SK-N-SH (cell line): ENCODE measurements around the gene BABAM2. TPM values are rescaled to one million over a fixed set of nuclear protein-coding genes. Genes with fewer than 3 reads are reported as not detected.

Source experiments
- CTCF ChIA-PET: fragments of 300-600, 350-600 bp; formaldehyde crosslinking; extraction: SDS; loops from one replicate; lab custom pipeline; 2021; lab: Yijun Ruan, JAX
- POLR2A ChIA-PET: fragments of 350-600 bp; sonication (Branson Sonifier 250); formaldehyde crosslinking; extraction: SDS; loops from one replicate; lab custom pipeline; 2020; ENCODE audit warnings: antibody characterized with exemption, inconsistent platforms; lab: Yijun Ruan, JAX
- DNase-seq: peaks from one replicate; pipeline ENCODE4 v3.0.0; 2012
- H2AFZ ChIP-seq: fragments of 200-600 bp; sonication (generic); 2 replicates; pipeline ENCODE4 v1.8.1; 2016; ENCODE audit warnings: antibody characterized with exemption, mild to moderate bottlenecking, low read depth
- H3F3A ChIP-seq: fragments of 200-600 bp; sonication (generic); replicated peaks from 2 replicates; pipeline ENCODE3; 2016; ENCODE audit warnings: antibody characterized with exemption, mild to moderate bottlenecking; ENCODE audit not compliant: insufficient read depth
- H3K27ac ChIP-seq, 2 experiments: fragments of 200-500 bp in 1 of 2; fragments of 200-600 bp in 1 of 2; sonication (Bioruptor generic) in 1 of 2; sonication (generic), shearing (Covaris generic) in 1 of 2; 2 replicates each; pipeline versions ENCODE4 v1.5.1 to v1.6.1; 2014 to 2016; ENCODE audit warnings: low read depth in 2 of 2, inconsistent platforms in 1 of 2, low read length in 1 of 2, mild to moderate bottlenecking in 1 of 2, mixed read lengths in 1 of 2
- H3K27me3 ChIP-seq: fragments of 200-600 bp; sonication (generic), shearing (Covaris generic); 2 replicates; pipeline ENCODE4 v1.6.1; 2016; ENCODE audit warnings: mixed run types; ENCODE audit not compliant: insufficient read depth
- H3K36me3 ChIP-seq, 2 experiments: fragments of 200-500 bp in 1 of 2; fragments of 200-600 bp in 1 of 2; sonication (Bioruptor generic) in 1 of 2; sonication (generic) in 1 of 2; replicated peaks in 1 of 2; 2 replicates each; pipeline versions ENCODE3 to v1.5.1; 2014 to 2016; ENCODE audit warnings: low read length in 1 of 2, mild to moderate bottlenecking in 1 of 2; ENCODE audit not compliant: insufficient read depth in 2 of 2, control insufficient read depth in 1 of 2
- H3K4me1 ChIP-seq, 2 experiments: fragments of 200-500 bp in 1 of 2; fragments of 200-600 bp in 1 of 2; sonication (Bioruptor generic) in 1 of 2; sonication (generic), shearing (Covaris generic) in 1 of 2; 2 replicates each; pipeline versions ENCODE4 v1.5.1 to v1.6.1; 2014 to 2016; ENCODE audit warnings: low read depth in 1 of 2, low read length in 1 of 2, mixed run types in 1 of 2; ENCODE audit not compliant: insufficient read depth in 2 of 2, control insufficient read depth in 1 of 2
- H3K4me2 ChIP-seq: fragments of 200-600 bp; sonication (generic), shearing (Covaris generic); 2 replicates; pipeline ENCODE4 v1.6.1; 2017; ENCODE audit warnings: mixed run types
- H3K4me3 ChIP-seq, 2 experiments: fragments of 200-500 bp in 1 of 2; fragments of 200-600 bp in 1 of 2; sonication (Bioruptor generic) in 1 of 2; sonication (generic), shearing (Covaris generic) in 1 of 2; 2 replicates each; pipeline versions ENCODE4 v1.5.1 to v1.8.1; 2014 to 2016; ENCODE audit warnings: low read depth in 2 of 2, inconsistent platforms in 1 of 2, low read length in 1 of 2, mild to moderate bottlenecking in 1 of 2, mixed read lengths in 1 of 2, moderate library complexity in 1 of 2
- H3K79me2 ChIP-seq: fragments of 200-600 bp; sonication (generic); 2 replicates; pipeline ENCODE4 v1.8.1; 2017; ENCODE audit warnings: mild to moderate bottlenecking; ENCODE audit not compliant: insufficient read depth
- H3K9ac ChIP-seq: fragments of 200-600 bp; sonication (generic); 2 replicates; pipeline ENCODE4 v1.6.1; 2017; ENCODE audit warnings: mixed run types
- H3K9me2 ChIP-seq: fragments of 200-600 bp; sonication (generic); 2 replicates; pipeline ENCODE4 v1.6.1; 2017; ENCODE audit warnings: mixed run types
- H3K9me3 ChIP-seq: fragments of 200-600 bp; sonication (generic); 2 replicates; pipeline ENCODE4 v1.6.1; 2017; ENCODE audit warnings: mixed run types, mild to moderate bottlenecking, moderate library complexity
- H4K20me1 ChIP-seq: fragments of 200-600 bp; sonication (generic); 2 replicates; pipeline ENCODE4 v1.6.1; 2017; ENCODE audit warnings: mild to moderate bottlenecking, mixed run types; ENCODE audit not compliant: insufficient read depth
- CHD2 ChIP-seq: fragments of 150-350 bp; IDR thresholded peaks from 2 replicates; pipeline ENCODE4 v1.6.1; 2018; ENCODE audit warnings: low read length; ENCODE audit not compliant: partially characterized antibody
- EP300 ChIP-seq, 2 experiments: IDR thresholded peaks; 2 replicates each; pipeline versions ENCODE4 v1.4.0 to v1.6.1; 2012; ENCODE audit warnings: borderline replicate concordance in 1 of 2, low read depth in 1 of 2, low read length in 1 of 2
- EZH2phosphoT487 ChIP-seq: fragments of 200-600 bp; sonication (generic); IDR thresholded peaks from 2 replicates; pipeline ENCODE4 v1.6.1; 2017; ENCODE audit warnings: low read depth, mixed run types, mild to moderate bottlenecking, antibody characterized with exemption, moderate library complexity, borderline replicate concordance
- FOSL2 ChIP-seq: IDR thresholded peaks from 2 replicates; pipeline ENCODE4 v1.4.0; 2012; ENCODE audit warnings: low read depth, mild to moderate bottlenecking, moderate library complexity, borderline replicate concordance
- FOXM1 ChIP-seq: IDR thresholded peaks from 2 replicates; pipeline ENCODE4 v1.4.0; 2012; ENCODE audit warnings: low read depth, mild to moderate bottlenecking
- JUND ChIP-seq: IDR thresholded peaks from 2 replicates; pipeline ENCODE4 v1.4.0; 2012
- MXI1 ChIP-seq: IDR thresholded peaks from 2 replicates; pipeline ENCODE4 v1.6.1; 2012; ENCODE audit warnings: mild to moderate bottlenecking, low read depth, low read length, improper control_type of control experiment
- NFIC ChIP-seq: IDR thresholded peaks from 2 replicates; pipeline ENCODE4 v1.4.0; 2012; ENCODE audit warnings: borderline replicate concordance
- PBX3 ChIP-seq: IDR thresholded peaks from 2 replicates; pipeline ENCODE4; 2012
- POLR2AphosphoS5 ChIP-seq: IDR thresholded peaks from 2 replicates; pipeline ENCODE4 v1.6.1; 2012; ENCODE audit warnings: low read depth, low read length
- RAD21 ChIP-seq: IDR thresholded peaks from 2 replicates; pipeline ENCODE4 v1.6.1; 2012; ENCODE audit warnings: mild to moderate bottlenecking, low read length
- RCOR1 ChIP-seq: fragments of 150-350 bp; IDR thresholded peaks from 2 replicates; pipeline ENCODE4 v1.6.1; 2017; ENCODE audit warnings: antibody characterized with exemption, low read length
- RFX5 ChIP-seq: IDR thresholded peaks from 2 replicates; pipeline ENCODE4 v1.6.1; 2012; ENCODE audit warnings: mild to moderate bottlenecking, improper control_type of control experiment, low read length
- SMC3 ChIP-seq: IDR thresholded peaks from 2 replicates; pipeline ENCODE4 v1.6.1; 2012; ENCODE audit warnings: low read depth, low read length, improper control_type of control experiment
- TCF12 ChIP-seq: IDR thresholded peaks from 2 replicates; pipeline ENCODE4 v1.4.0; 2012
- WGBS: methylation state at CpG from one replicate; pipeline ENCODE4 v1.1.6; 2017; ENCODE audit warnings: low lambda C conversion rate; 5-methylcytosine and 5-hydroxymethylcytosine counted together
- polyA plus RNA-seq, 3 experiments: library from polyadenylated mRNA; depleted of rRNA; stranded (reverse); fragments of >200 nt; gene quantifications; 2 replicates each; pipeline ENCODE4 v1.2.3, GENCODE V29; 2012

Gene BABAM2
- polyA plus RNA-seq, 1 of the 3 experiments (the other 2 are of a cell fraction) = 34.0 TPM

DNA sequence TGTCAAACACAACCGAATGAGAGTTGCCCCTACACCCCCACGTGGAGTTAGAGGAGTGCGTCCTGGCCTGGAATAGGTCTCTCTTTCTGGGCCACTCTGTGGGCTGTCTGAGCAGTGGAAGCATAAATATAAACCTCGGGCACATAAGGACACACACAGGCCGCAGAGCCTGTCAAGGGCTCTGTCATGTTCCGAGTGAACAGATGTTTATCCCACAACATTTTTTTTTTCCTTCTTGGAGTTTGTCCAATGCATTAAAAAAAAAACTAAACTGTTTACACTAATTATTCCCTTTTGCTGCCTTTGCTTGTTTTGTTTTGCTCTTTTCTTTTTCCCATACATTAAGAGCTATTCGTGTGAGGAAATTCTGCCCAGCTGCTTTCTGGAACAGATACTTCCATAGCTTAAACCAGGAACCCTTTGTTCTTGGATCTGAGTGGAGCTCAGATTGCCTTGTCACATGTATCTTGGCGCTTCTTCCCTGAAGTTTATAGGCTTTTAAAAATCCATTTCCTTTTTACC, 273.8 kb downstream of the BABAM2 start:
- no peak overlapping the region for H2AFZ ChIP-seq
- peak; percentile 36 for DNase-seq
- no peak for TF ChIP-seq RCOR1
- peak; percentile 63; the same call in 1 of the 2 replicates for TF ChIP-seq MXI1
- no peaks in the 10 kb centered on the region for H3K9me3 ChIP-seq
- H3K27me3 ChIP-seq = no peaks in the 10 kb centered on the region
- H3K79me2 ChIP-seq = no peaks in the 10 kb centered on the region
- peaks cover 4 to 15% of the 10 kb centered on the region in 2 experiments; a peak in 3 of 4 replicates for H3K4me1 ChIP-seq
- H3K4me2 ChIP-seq = no peak overlapping the region
- no peaks in the 10 kb centered on the region for H3F3A ChIP-seq
- H3K9me2 ChIP-seq = no peaks in the 10 kb centered on the region
- H3K36me3 ChIP-seq = no peaks in the 10 kb centered on the region
- peak overlapping the region in 1 of 2 experiments; percentile 58; a peak in 2 of 4 replicates for H3K27ac ChIP-seq
- H3K4me3 ChIP-seq = no peak overlapping the region
- no peak overlapping the region for H3K9ac ChIP-seq
- WGBS = 64% methylated on average over 8 of the region's 8 CpGs
- no peaks in the 10 kb centered on the region for H4K20me1 ChIP-seq
- ChIA-PET POLR2A (interaction anchor here (0.6 kb wide), 1 partner anchor 102 kb away, joined by 3 read pairs; no protein-coding TSS in a partner anchor), CTCF (interaction anchor here (1.1 to 1.5 kb wide), 2 partner anchors 9 to 26 kb away, joined by 4 to 8 read pairs; no protein-coding TSS in a partner anchor)

DNA sequence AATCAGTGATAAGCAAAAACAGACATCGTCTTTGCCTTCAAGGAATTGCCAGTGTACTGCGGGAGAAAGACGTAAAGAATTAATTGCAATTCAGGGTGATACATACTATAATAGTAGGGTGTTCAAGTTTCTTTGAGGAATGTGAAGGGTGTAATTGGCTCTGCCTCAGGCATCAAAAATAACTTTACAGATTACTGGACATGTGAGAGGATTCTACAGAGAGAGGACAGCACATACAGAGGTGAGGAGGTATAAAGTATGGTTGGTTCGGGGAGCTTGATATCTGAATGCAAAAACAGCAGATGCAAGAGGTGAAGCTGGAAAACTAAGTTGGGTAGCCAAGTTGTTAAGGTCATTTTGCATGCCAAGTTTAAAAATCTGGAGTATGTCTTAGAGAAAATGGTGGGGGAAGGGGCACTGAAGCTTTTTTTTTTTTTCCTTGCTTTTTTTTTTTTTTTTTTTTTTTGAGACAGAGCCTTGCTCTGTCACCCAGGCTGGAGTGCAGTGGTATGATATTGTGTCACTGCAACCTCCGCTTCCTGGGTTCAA, 274.6 kb downstream of the BABAM2 start:
- no peak overlapping the region for H3K4me3 ChIP-seq
- peak overlapping the region in 1 of 2 experiments; percentile 58; a peak in 2 of 4 replicates for H3K27ac ChIP-seq
- H4K20me1 ChIP-seq = no peaks in the 10 kb centered on the region
- H3K79me2 ChIP-seq = no peaks in the 10 kb centered on the region
- CTCF ChIA-PET = interaction anchor here (0.8 to 1.5 kb wide), 2 partner anchors 10 to 27 kb away, joined by 3 to 8 read pairs; no protein-coding TSS in a partner anchor
- H3K4me1 ChIP-seq = peaks cover 4 to 15% of the 10 kb centered on the region in 2 experiments; a peak in 3 of 4 replicates
- H3K9ac ChIP-seq = no peak overlapping the region
- H3K9me2 ChIP-seq = no peaks in the 10 kb centered on the region
- no peaks in the 10 kb centered on the region for H3K9me3 ChIP-seq
- no peak overlapping the region for H2AFZ ChIP-seq
- H3K27me3 ChIP-seq = no peaks in the 10 kb centered on the region
- 89% methylated on average over 5 of the region's 5 CpGs for WGBS
- H3K4me2 ChIP-seq = no peak overlapping the region
- POLR2A ChIA-PET = no interaction called here
- no peaks in the 10 kb centered on the region for H3F3A ChIP-seq
- 0 out of 2 replicates have a peak, but pooled peaks have one; percentile 17 for TF ChIP-seq TCF12
- no peak for TF ChIP-seq SMC3
- TF ChIP-seq NFIC = no peak
- DNase-seq = no peak
- H3K36me3 ChIP-seq = no peaks in the 10 kb centered on the region

- Histone ChIP-seq H3K27me3 (no peaks in the 10 kb centered on the region), H3K4me2 (no peak overlapping the region), H4K20me1 (no peaks in the 10 kb centered on the region), H3K4me1 (peaks cover 4 to 15% of the 10 kb centered on the region in 2 experiments; a peak in 3 of 4 replicates), H3K9me2 (no peaks in the 10 kb centered on the region), H3F3A (no peaks in the 10 kb centered on the region), H3K36me3 (no peaks in the 10 kb centered on the region), H2AFZ (no peak overlapping the region), H3K9ac (no peak overlapping the region), H3K79me2 (no peaks in the 10 kb centered on the region), H3K4me3 (no peak overlapping the region), H3K9me3 (no peaks in the 10 kb centered on the region), H3K27ac (peak overlapping the region in 1 of 2 experiments; percentile 42; a peak in 2 of 4 replicates)
- ChIA-PET POLR2A (no interaction called here), CTCF (interaction anchor here (1.7 kb wide), 1 partner anchor 14 kb away, joined by 4 read pairs; no protein-coding TSS in a partner anchor)
- no peak for DNase-seq
- 40% methylated on average over 2 of the region's 2 CpGs for WGBS
- TF ChIP-seq FOXM1 = no peak
- peak; percentile 83 for TF ChIP-seq TCF12
- TF ChIP-seq EP300 (IDR thresholded peaks at IDR 0.05; ENCODE audit: borderline replicate concordance in 1 of 2, low read depth in 1 of 2, low read length in 1 of 2) = peak in 1 of 2 experiments; percentile 24; a peak in 1 of 4 replicates
- peak; percentile 92; the same call in 1 of the 2 replicates for TF ChIP-seq FOSL2
- peak; percentile 54; the same call in 1 of the 2 replicates for TF ChIP-seq POLR2AphosphoS5
- TF ChIP-seq PBX3 = peak; percentile 41; the same call in 1 of the 2 replicates
- no peak for TF ChIP-seq RAD21
- no peak for TF ChIP-seq RFX5
- TF ChIP-seq EZH2phosphoT487 = no peak
- TF ChIP-seq JUND = peak; percentile 76
- TF ChIP-seq CHD2 = no peak
These were observed 276.4 kb downstream of the BABAM2 start for GRCh38 chr2:28166956-28167355.
